Panc1 (cell line): ENCODE data around the gene PTX4. TPM values are rescaled to one million over a fixed set of nuclear protein-coding genes. Genes with fewer than 3 reads are reported as not detected.

Experiments
- ATAC-seq: fragments of 200-7000 bp; cut with Tn5 transposase; 2 replicates; pipeline ENCODE4 v1.9.1; 2020; ENCODE audit warnings: mild to moderate bottlenecking, moderate library complexity
- BruUV-seq: library from RNA; stranded (reverse); fragments of 400-500 nt; replicated peaks from 2 replicates; lab custom pipeline; 2021; lab: Mats Ljungman, UMichigan
- CTCF ChIA-PET: fragments of 300-600 bp; sonication (Branson Sonifier 250); formaldehyde crosslinking; loops from one replicate; lab custom pipeline; 2022; ENCODE audit warnings: antibody characterized with exemption; lab: Charles Lee
- POLR2A ChIA-PET: fragments of 300-600 bp; sonication (Branson Sonifier 250); formaldehyde crosslinking; loops from one replicate; lab custom pipeline; 2022; ENCODE audit warnings: antibody characterized with exemption; lab: Charles Lee
- DNase-seq: peaks from one replicate; pipeline ENCODE4 v3.0.0-alpha.2; 2010; ENCODE audit warnings: low read depth, low spot score
- H3K27ac ChIP-seq: 2 replicates; pipeline ENCODE4 v1.5.1; 2011; ENCODE audit warnings: mild to moderate bottlenecking, low read length, inconsistent platforms
- H3K27me3 ChIP-seq: fragments of 200-500 bp; sonication (Bioruptor generic); 2 replicates; pipeline ENCODE4 v1.6.0; 2014; ENCODE audit warnings: low read length, inconsistent platforms; ENCODE audit not compliant: control insufficient read depth, insufficient read depth
- H3K36me3 ChIP-seq: fragments of 200-500 bp; sonication (Bioruptor generic); 2 replicates; pipeline ENCODE4 v1.5.1; 2014; ENCODE audit warnings: inconsistent platforms, mild to moderate bottlenecking, low read length, moderate library complexity; ENCODE audit not compliant: control insufficient read depth, insufficient read depth
- H3K4me1 ChIP-seq: 2 replicates; pipeline ENCODE4 v1.5.1; 2011; ENCODE audit warnings: inconsistent platforms, mild to moderate bottlenecking, low read length, moderate library complexity; ENCODE audit not compliant: control insufficient read depth, insufficient read depth
- H3K4me3 ChIP-seq, 2 experiments: 2 replicates each; pipeline ENCODE4 v1.5.1; 2011 to 2012; ENCODE audit warnings: low read depth in 2 of 2, low read length in 2 of 2, mild to moderate bottlenecking in 2 of 2, inconsistent platforms in 1 of 2, moderate library complexity in 1 of 2
- H3K9me3 ChIP-seq: fragments of 200-500 bp; sonication (Bioruptor generic); 2 replicates; pipeline ENCODE4 v1.5.1; 2014; ENCODE audit warnings: low read depth, mild to moderate bottlenecking, inconsistent platforms, low read length, moderate library complexity; ENCODE audit not compliant: control insufficient read depth, insufficient read depth
- POLR2AphosphoS5 ChIP-seq: IDR thresholded peaks from 2 replicates; pipeline ENCODE4 v1.6.1; 2012; ENCODE audit warnings: mild to moderate bottlenecking, low read depth, low read length, moderate library complexity
- SIN3A ChIP-seq: IDR thresholded peaks from 2 replicates; pipeline ENCODE4 v1.6.1; 2012; ENCODE audit warnings: low read depth, mild to moderate bottlenecking, low read length, moderate library complexity, borderline replicate concordance; ENCODE audit not compliant: insufficient read depth
- TCF7L2 ChIP-seq: IDR thresholded peaks from 2 replicates; pipeline ENCODE4 v1.6.1; 2011; ENCODE audit warnings: mild to moderate bottlenecking, low read depth, low read length, inconsistent platforms
- in situ Hi-C: cut with HindIII; loops from 2 replicates; pipeline ENCODE4 v1.10.0; 2016; ENCODE audit warnings: low sequenced_read_pairs, low pct_unique_long_range_greater_than_20kb
- intact Hi-C: fragments of 100-400 bp; cut with micrococcal nuclease; formaldehyde crosslinking; loops from one replicate; pipeline ENCODE4 v1.10.0; 2022; ENCODE audit not compliant: unreplicated experiment
- total RNA-seq: library from RNA; stranded (reverse); gene quantifications from one replicate; pipeline ENCODE4 v1.2.1, GENCODE V29; 2021; ENCODE audit not compliant: unreplicated experiment
- TF ChIP-seq, protein P1 (sequence below), 2 experiments: IDR thresholded peaks; 2 replicates each; pipeline ENCODE4 v1.6.1; 2011 to 2012; ENCODE audit warnings: low read depth in 2 of 2, control low read depth in 1 of 2, low read length in 1 of 2, mild to moderate bottlenecking in 1 of 2, moderate library complexity in 1 of 2; ENCODE audit not compliant: insufficient read depth in 1 of 2
- TF ChIP-seq, protein P2 (sequence below): fragments of 450-650 bp; IDR thresholded peaks from 2 replicates; pipeline ENCODE4 v1.5.1; 2017; ENCODE audit warnings: mild to moderate bottlenecking

The PTX4 gene
- total RNA-seq, 1 experiment from 2014 or later = not detected

DNA sequence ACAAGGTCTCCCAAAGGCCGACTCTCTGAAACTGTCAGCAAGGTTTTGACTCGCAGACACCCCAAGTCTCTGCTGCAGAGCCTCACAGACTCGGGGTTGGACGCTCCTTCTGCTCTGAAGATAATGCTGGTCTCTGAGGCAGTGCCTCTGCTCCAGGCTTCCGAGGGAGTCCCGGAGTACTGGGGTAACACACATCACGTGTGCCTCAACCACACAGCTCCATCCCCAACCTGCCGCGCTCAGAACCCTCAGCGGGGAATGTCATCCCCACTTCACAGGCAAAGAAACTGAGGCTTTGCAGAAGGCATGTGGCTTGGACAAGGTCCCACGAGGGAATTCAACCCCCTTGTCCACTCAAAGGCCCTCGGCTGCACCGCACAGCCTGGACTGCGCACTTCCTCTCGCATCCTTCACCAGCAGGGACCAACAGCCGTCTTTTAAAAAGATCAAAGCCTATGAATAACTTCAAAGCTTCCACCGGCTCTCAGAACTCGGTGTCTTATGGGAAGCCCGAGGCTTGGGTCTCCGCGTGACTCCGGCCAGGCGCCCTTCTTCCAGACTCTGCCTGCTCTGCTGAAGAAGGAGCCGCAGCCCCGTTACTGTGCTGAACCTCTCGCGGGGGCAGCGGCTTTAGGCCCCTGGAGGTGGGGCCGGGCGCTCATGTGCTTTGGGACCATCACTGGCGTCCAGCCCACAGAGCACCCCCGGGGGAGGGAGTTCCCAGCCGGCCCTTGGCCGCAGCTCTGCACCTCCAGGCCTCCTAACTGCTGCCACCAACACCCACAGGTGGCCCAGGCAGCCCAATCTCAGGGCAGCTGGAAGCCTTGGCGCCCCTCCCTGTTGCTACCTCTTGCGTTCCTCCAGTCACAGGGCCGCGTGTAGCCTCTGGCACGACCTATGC lies 46.9 kb upstream of the PTX4 start:
- no peaks in the 10 kb centered on the region for H3K36me3 ChIP-seq
- DNase-seq = no peak
- in situ Hi-C loops = no loop called here
- ChIA-PET CTCF (no interaction called here), POLR2A (no interaction called here)
- ATAC-seq = no peak
- TF ChIP-seq, protein P1, sequence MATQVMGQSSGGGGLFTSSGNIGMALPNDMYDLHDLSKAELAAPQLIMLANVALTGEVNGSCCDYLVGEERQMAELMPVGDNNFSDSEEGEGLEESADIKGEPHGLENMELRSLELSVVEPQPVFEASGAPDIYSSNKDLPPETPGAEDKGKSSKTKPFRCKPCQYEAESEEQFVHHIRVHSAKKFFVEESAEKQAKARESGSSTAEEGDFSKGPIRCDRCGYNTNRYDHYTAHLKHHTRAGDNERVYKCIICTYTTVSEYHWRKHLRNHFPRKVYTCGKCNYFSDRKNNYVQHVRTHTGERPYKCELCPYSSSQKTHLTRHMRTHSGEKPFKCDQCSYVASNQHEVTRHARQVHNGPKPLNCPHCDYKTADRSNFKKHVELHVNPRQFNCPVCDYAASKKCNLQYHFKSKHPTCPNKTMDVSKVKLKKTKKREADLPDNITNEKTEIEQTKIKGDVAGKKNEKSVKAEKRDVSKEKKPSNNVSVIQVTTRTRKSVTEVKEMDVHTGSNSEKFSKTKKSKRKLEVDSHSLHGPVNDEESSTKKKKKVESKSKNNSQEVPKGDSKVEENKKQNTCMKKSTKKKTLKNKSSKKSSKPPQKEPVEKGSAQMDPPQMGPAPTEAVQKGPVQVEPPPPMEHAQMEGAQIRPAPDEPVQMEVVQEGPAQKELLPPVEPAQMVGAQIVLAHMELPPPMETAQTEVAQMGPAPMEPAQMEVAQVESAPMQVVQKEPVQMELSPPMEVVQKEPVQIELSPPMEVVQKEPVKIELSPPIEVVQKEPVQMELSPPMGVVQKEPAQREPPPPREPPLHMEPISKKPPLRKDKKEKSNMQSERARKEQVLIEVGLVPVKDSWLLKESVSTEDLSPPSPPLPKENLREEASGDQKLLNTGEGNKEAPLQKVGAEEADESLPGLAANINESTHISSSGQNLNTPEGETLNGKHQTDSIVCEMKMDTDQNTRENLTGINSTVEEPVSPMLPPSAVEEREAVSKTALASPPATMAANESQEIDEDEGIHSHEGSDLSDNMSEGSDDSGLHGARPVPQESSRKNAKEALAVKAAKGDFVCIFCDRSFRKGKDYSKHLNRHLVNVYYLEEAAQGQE (IDR thresholded peaks at IDR 0.05; ENCODE audit: insufficient read depth in 1 of 2, low read depth in 2 of 2, low read length in 1 of 2) = no peak
- peak; percentile 75; the same call in 1 of the 2 replicates for TF ChIP-seq TCF7L2
- TF ChIP-seq SIN3A = no peak
- BruUV-seq = no TSS peak
- H3K9me3 ChIP-seq = no peaks in the 10 kb centered on the region
- no peak overlapping the region for H3K4me3 ChIP-seq
- no peaks in the 10 kb centered on the region for H3K27me3 ChIP-seq
- H3K4me1 ChIP-seq = no peaks in the 10 kb centered on the region
- no peak overlapping the region for H3K27ac ChIP-seq
- intact Hi-C loops = no loop called here

DNA sequence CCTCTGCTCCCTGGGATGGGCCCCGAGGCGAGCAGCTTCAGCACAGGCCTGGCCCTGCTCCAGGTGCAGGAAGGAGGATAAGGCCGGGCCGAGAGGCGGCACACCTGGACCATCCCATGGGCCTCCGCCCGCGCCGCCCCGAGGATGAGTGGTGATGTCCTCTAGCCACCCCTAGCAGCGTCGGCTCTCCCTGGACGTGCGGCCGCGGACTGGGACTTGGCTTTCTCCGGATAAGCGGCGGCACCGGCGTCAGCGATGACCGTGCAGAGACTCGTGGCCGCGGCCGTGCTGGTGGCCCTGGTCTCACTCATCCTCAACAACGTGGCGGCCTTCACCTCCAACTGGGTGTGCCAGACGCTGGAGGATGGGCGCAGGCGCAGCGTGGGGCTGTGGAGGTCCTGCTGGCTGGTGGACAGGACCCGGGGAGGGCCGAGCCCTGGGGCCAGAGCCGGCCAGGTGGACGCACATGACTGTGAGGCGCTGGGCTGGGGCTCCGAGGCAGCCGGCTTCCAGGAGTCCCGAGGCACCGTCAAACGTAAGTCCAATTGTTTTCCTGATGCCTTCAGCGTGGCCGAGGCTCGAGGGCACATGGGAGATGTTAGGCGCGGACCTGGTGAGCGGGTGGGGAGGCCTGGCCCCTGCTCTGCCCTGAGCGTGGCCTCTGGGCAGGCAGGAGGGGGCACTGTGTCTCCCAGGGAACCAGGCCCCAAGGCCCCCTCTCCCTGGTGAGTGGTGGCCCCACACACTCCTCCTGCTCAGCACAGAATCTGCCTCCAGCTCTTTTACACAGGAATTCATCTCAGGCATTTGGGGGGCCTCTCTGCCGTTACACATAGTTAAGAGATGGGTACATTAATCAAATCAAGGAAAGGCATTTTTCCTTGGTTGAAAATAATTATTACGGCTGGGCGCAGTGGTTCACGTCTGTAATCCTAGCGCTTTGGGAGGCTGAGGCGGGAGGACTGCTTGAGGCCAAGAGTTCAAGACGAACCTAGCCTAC lies 45.6 kb upstream of the PTX4 start:
- Histone ChIP-seq H3K4me1 (no peaks in the 10 kb centered on the region), H3K27me3 (no peaks in the 10 kb centered on the region), H3K4me3 (no peak overlapping the region; a peak in 1 of 4 replicates), H3K27ac (no peak overlapping the region), H3K9me3 (no peaks in the 10 kb centered on the region), H3K36me3 (no peaks in the 10 kb centered on the region)
- intact Hi-C loops (no loop called here), in situ Hi-C loops (no loop called here)
- no peak for DNase-seq
- BruUV-seq = no TSS peak
- ATAC-seq = no peak
- POLR2A ChIA-PET = no interaction called here
- TF ChIP-seq, protein P2, sequence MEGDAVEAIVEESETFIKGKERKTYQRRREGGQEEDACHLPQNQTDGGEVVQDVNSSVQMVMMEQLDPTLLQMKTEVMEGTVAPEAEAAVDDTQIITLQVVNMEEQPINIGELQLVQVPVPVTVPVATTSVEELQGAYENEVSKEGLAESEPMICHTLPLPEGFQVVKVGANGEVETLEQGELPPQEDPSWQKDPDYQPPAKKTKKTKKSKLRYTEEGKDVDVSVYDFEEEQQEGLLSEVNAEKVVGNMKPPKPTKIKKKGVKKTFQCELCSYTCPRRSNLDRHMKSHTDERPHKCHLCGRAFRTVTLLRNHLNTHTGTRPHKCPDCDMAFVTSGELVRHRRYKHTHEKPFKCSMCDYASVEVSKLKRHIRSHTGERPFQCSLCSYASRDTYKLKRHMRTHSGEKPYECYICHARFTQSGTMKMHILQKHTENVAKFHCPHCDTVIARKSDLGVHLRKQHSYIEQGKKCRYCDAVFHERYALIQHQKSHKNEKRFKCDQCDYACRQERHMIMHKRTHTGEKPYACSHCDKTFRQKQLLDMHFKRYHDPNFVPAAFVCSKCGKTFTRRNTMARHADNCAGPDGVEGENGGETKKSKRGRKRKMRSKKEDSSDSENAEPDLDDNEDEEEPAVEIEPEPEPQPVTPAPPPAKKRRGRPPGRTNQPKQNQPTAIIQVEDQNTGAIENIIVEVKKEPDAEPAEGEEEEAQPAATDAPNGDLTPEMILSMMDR = no peak
- TF ChIP-seq POLR2AphosphoS5 (no peak), TCF7L2 (no peak), SIN3A (no peak)
- TF ChIP-seq, protein P1 (IDR thresholded peaks at IDR 0.05; ENCODE audit: insufficient read depth in 1 of 2, low read depth in 2 of 2, low read length in 1 of 2) = no peak
- CTCF ChIA-PET = interaction anchor here (0.6 kb wide), 1 partner anchor 21 kb away, joined by 3 read pairs; no protein-coding TSS in a partner anchor
